ENCODE data around the gene ZNF14. TPM values are rescaled to one million over a fixed set of nuclear protein-coding genes. Genes with fewer than 3 reads are reported as not detected.
A peak's percentile ranks its signal among the peaks of the same experiment; 100 is the strongest.
"Not testable (repeated sequence)": the region's sequence is repeated elsewhere in the genome, so short reads cannot be mapped to it uniquely, and the experiment has no call there.

The ZNF14 gene
- 4.6 and 5.8 TPM in 2 replicates for total RNA-seq (2021)
- percentile 69 among the genes with signal in this experiment for Bru-seq, nascent RNA
- BruChase-seq, experiment 1, labeled RNA remaining after a 2-hour chase = percentile 62 among the genes with signal in this experiment
- BruChase-seq, experiment 2, labeled RNA remaining after a 6-hour chase = percentile 62 among the genes with signal in this experiment
- long read RNA-seq, transcript ZNF14-201 (4 exons, 2,949 nt) = major isoform, 10 of 11 reads
- long read RNA-seq, partial matches to known transcripts = 0 of 11 reads
- long read RNA-seq, other reads (novel, unspliced or antisense) = 1 of 11 reads

DNA sequence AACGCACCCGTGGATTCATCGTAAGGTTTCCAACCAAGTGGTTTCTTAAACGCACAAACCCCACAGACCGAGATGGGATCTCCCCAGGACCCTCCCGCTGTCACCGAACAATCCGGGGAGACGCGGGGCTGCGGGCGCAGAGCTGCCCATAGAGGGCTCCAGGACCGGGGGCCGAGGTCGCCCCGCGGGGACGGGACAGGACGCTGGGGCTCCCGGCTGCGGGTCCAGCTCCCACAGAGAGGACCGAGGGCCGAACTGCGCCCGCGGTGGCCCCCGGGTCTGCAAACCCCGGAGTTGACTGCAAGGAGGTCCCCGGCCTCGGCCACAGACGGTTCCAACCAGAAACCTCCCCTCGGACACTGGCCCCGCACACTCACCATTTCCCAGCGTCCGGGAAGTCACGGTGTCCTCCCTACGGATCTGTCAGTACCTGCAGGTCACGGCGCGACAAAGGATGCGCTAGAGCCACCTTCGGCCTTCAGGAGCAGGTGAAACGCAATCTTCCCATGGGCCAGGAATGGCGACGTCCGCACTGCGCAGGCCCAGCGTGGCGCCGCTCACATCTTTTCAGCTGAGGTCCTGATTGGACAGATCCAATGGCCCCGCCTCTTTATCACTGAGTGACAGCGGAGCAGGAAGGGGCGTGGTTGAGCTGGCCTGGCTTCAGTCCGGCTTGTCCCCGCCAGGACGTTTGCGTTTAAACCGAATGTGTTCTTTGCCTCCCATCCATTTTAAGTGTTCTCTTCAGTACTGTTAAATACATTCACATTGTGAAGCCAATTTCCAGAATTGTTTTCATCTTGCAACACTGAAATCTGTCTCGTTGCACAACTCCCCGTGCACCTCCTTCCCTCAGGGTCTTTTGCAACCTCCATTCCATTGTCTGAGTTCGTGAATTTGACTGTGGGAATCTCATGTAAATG, at the start of gene ZNF14:
Gene ZNF14 (minus strand): TSS at position 534 of the 923 bp plus-strand sequence. CDS start 154 bp downstream, at position 380.
- BruUV-seq (replicated peaks) = no TSS peak
- H3K36me3 ChIP-seq (ENCODE audit: insufficient read depth, low read length, poor library complexity, severe bottlenecking) = peaks cover 9% of the 10 kb centered on the region
- H3K4me3 ChIP-seq (ENCODE audit: low read depth, low read length, poor library complexity, severe bottlenecking) = peak within 1 kb of the TSS; percentile 77
- H3K27me3 ChIP-seq (replicated peaks; ENCODE audit: insufficient read depth, low read depth, low read length, poor library complexity) = no peaks in the 10 kb centered on the region
- H3K4me1 ChIP-seq (ENCODE audit: insufficient read depth, low read length, poor library complexity, severe bottlenecking) = no peaks in the 10 kb centered on the region
- ChIA-PET POLR2A (ENCODE audit: low non-redundant PET) (interaction anchor here (0.5 to 1.1 kb wide), 3 partner anchors 89 to 146 kb away, joined by 3 to 6 read pairs (median 3); partner anchors contain the start of genes ZNF253 and ZNF506), CTCF (no interaction called here)
- intact Hi-C loops (cut with micrococcal nuclease; ENCODE audit: unreplicated experiment) = no loop called here
- DNase-seq (ENCODE audit: low spot score) = peak; percentile 95
- H3K27ac ChIP-seq (ENCODE audit: low read depth, low read length, poor library complexity, severe bottlenecking) = peak within 1 kb of the TSS; percentile 74
- H3K9me3 ChIP-seq (ENCODE audit: low read depth, low read length, poor library complexity, severe bottlenecking) = peaks cover 22% of the 10 kb centered on the region
- no peak for TF ChIP-seq EZH2 (IDR thresholded peaks at IDR 0.05; ENCODE audit: borderline replicate concordance, low read depth, low read length, poor library complexity, severe bottlenecking)
- TF ChIP-seq, protein P1, sequence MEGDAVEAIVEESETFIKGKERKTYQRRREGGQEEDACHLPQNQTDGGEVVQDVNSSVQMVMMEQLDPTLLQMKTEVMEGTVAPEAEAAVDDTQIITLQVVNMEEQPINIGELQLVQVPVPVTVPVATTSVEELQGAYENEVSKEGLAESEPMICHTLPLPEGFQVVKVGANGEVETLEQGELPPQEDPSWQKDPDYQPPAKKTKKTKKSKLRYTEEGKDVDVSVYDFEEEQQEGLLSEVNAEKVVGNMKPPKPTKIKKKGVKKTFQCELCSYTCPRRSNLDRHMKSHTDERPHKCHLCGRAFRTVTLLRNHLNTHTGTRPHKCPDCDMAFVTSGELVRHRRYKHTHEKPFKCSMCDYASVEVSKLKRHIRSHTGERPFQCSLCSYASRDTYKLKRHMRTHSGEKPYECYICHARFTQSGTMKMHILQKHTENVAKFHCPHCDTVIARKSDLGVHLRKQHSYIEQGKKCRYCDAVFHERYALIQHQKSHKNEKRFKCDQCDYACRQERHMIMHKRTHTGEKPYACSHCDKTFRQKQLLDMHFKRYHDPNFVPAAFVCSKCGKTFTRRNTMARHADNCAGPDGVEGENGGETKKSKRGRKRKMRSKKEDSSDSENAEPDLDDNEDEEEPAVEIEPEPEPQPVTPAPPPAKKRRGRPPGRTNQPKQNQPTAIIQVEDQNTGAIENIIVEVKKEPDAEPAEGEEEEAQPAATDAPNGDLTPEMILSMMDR (conservative IDR thresholded peaks at IDR 0.05; ENCODE audit: low read depth, low read length) = 0 out of 2 replicates have a peak, but pooled peaks have one; percentile 23

DNA sequence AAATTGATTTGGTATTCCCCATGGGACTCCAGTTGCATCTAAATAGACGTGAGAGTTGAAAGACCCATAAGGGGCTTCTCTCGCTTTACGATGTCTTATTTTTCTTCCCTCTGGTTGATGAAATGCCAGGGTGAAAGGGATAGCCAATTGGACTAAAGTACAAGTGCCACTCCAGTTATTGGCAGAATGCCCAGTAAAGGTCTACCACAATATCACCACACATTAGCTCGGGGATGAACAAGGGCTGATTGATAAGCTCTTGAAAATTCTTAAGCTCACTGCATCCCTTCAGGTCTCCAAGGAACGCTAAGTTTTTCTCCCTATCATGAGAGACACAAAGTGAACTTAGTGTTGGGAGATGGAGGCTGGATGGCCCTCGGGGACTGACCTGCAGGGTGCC, 48.9 kb upstream of the ZNF14 start:
- POLR2A ChIA-PET (ENCODE audit: low non-redundant PET); H3K36me3 ChIP-seq (ENCODE audit: insufficient read depth, low read length, poor library complexity, severe bottlenecking); DNase-seq (ENCODE audit: low spot score); H3K9me3 ChIP-seq (ENCODE audit: low read depth, low read length, poor library complexity, severe bottlenecking); H3K27me3 ChIP-seq (replicated peaks; ENCODE audit: insufficient read depth, low read depth, low read length, poor library complexity); CTCF ChIA-PET; H3K27ac ChIP-seq (ENCODE audit: low read depth, low read length, poor library complexity, severe bottlenecking); H3K4me1 ChIP-seq (ENCODE audit: insufficient read depth, low read length, poor library complexity, severe bottlenecking); BruUV-seq (replicated peaks); H3K4me3 ChIP-seq (ENCODE audit: low read depth, low read length, poor library complexity, severe bottlenecking); intact Hi-C loops (cut with micrococcal nuclease; ENCODE audit: unreplicated experiment): not testable (repeated sequence)

DNA sequence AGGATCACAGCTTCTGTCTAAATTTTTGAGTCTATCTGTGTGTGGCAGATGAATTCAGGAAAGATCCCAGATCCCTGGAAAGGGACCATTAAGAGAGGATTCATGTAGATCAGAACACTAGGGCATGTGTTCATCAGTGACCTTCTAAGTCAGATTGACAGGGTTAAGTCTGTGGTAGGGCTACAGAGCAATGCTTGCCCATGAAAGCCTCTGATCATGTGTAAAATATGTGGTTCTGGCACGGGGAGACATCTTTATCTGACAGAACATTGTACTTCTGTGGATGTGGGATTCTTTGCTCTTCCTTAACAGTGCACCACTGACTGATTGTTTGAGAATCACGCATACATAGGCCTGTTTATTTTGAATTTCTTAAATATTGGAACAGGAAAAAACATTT, 45.8 kb upstream of the ZNF14 start:
- Histone ChIP-seq H3K27ac (ENCODE audit: low read depth, low read length, poor library complexity, severe bottlenecking) (no peak overlapping the region), H3K36me3 (ENCODE audit: insufficient read depth, low read length, poor library complexity, severe bottlenecking) (no peaks in the 10 kb centered on the region), H3K4me3 (ENCODE audit: low read depth, low read length, poor library complexity, severe bottlenecking) (no peak overlapping the region), H3K27me3 (replicated peaks; ENCODE audit: insufficient read depth, low read depth, low read length, poor library complexity) (no peaks in the 10 kb centered on the region), H3K4me1 (ENCODE audit: insufficient read depth, low read length, poor library complexity, severe bottlenecking) (peaks cover 8% of the 10 kb centered on the region), H3K9me3 (ENCODE audit: low read depth, low read length, poor library complexity, severe bottlenecking) (no peaks in the 10 kb centered on the region)
- TF ChIP-seq, protein P1 (conservative IDR thresholded peaks at IDR 0.05; ENCODE audit: low read depth, low read length) = no peak
- TF ChIP-seq EZH2 (IDR thresholded peaks at IDR 0.05; ENCODE audit: borderline replicate concordance, low read depth, low read length, poor library complexity, severe bottlenecking) = no peak
- ChIA-PET POLR2A (ENCODE audit: low non-redundant PET) (no interaction called here), CTCF (no interaction called here)
- no TSS peak for BruUV-seq (replicated peaks)
- intact Hi-C loops (cut with micrococcal nuclease; ENCODE audit: unreplicated experiment) = no loop called here
- no peak for DNase-seq (ENCODE audit: low spot score)
